ENCODE measurements around the gene RANBP17.
"Not testable (repeated sequence)": the region's sequence is repeated elsewhere in the genome, so short reads cannot be mapped to it uniquely, and the experiment has no call there.

RANBP17 gene

GRCh38 chr5:170945275-170945674 is 83.5 kb downstream of the RANBP17 start:
- no peaks in the 10 kb centered on the region for H3K79me2 ChIP-seq (ENCODE audit: control insufficient read depth, insufficient read depth, low read length)
- no peaks in the 10 kb centered on the region for H3K36me3 ChIP-seq (ENCODE audit: control insufficient read depth, insufficient read depth, low read length)
- H4K8ac ChIP-seq (ENCODE audit: low read depth, low read length), result no peak overlapping the region
- H2AK5ac ChIP-seq (ENCODE audit: low read length), result no peak overlapping the region
- H3K79me1 ChIP-seq (ENCODE audit: low read length), result no peaks in the 10 kb centered on the region
- H3K56ac ChIP-seq (ENCODE audit: low read length), result no peak overlapping the region
- no peak overlapping the region for H4K5ac ChIP-seq (ENCODE audit: low read length)
- no peak overlapping the region for H2BK15ac ChIP-seq (replicated peaks; ENCODE audit: low read depth)
- no peak overlapping the region for H2BK120ac ChIP-seq (ENCODE audit: low read depth, low read length)
- no peak overlapping the region for H3K4me2 ChIP-seq (ENCODE audit: low read length)
- no peak overlapping the region for H3K18ac ChIP-seq (ENCODE audit: low read length)
- no CpG with 5 or more reads among the region's 3 CpGs for WGBS (ENCODE audit: extremely low coverage, insufficient coverage, low lambda C conversion rate)
- no peak overlapping the region for H3K27ac ChIP-seq (ENCODE audit: low read depth, low read length)
- H2BK5ac ChIP-seq (ENCODE audit: low read length), result no peak overlapping the region
- DNase-seq, result no peak
- H3K4me3 ChIP-seq (ENCODE audit: low read length), result no peak overlapping the region
- no peak overlapping the region for H3K4ac ChIP-seq (ENCODE audit: low read depth, low read length)
- H3K27me3 ChIP-seq (ENCODE audit: insufficient read depth, low read length, poor library complexity), result no peaks in the 10 kb centered on the region
- no peak overlapping the region for H3K23ac ChIP-seq (ENCODE audit: low read length)
- H3K4me1 ChIP-seq (ENCODE audit: control insufficient read depth, low read depth, low read length), result peaks cover 1% of the 10 kb centered on the region
- no peak overlapping the region for H3K9ac ChIP-seq (ENCODE audit: low read length)

DNA sequence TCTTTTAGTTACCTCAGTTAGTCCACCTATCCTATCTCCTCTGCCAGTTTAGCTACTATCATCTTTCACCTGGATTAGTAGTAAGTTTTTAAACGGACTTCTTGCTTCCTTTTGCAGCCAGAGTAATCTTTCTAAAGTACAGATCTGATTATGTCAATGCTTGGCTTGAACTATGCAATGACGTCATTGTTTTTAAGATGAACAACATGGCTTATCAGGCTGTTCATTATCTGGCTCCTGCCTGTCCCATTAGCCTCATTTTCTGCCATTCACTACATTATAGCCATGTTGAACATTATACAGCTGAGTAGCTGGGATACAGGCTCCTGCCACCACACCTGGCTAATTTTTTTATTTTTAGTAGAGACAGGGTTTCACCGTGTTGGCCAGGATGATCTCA is 98.7 kb downstream of the RANBP17 start:
- H3K9ac ChIP-seq (ENCODE audit: low read length), result no peak overlapping the region
- H3K23ac ChIP-seq (ENCODE audit: low read length), result no peak overlapping the region
- H3K4me1 ChIP-seq (ENCODE audit: control insufficient read depth, low read depth, low read length), result no peaks in the 10 kb centered on the region
- no peak overlapping the region for H3K4me3 ChIP-seq (ENCODE audit: low read length)
- no peak overlapping the region for H2BK120ac ChIP-seq (ENCODE audit: low read depth, low read length)
- H3K36me3 ChIP-seq (ENCODE audit: control insufficient read depth, insufficient read depth, low read length), result no peaks in the 10 kb centered on the region
- no peak overlapping the region for H3K56ac ChIP-seq (ENCODE audit: low read length)
- H3K79me1 ChIP-seq (ENCODE audit: low read length), result no peaks in the 10 kb centered on the region
- no peak overlapping the region for H2BK15ac ChIP-seq (replicated peaks; ENCODE audit: low read depth)
- no peak for DNase-seq
- H3K18ac ChIP-seq (ENCODE audit: low read length), result no peak overlapping the region
- H3K27me3 ChIP-seq (ENCODE audit: insufficient read depth, low read length, poor library complexity), result no peaks in the 10 kb centered on the region
- H3K4me2 ChIP-seq (ENCODE audit: low read length), result no peak overlapping the region
- H3K27ac ChIP-seq (ENCODE audit: low read depth, low read length), result no peak overlapping the region
- no peak overlapping the region for H2AK5ac ChIP-seq (ENCODE audit: low read length)
- H4K5ac ChIP-seq (ENCODE audit: low read length), result no peak overlapping the region
- no peaks in the 10 kb centered on the region for H3K79me2 ChIP-seq (ENCODE audit: control insufficient read depth, insufficient read depth, low read length)
- no peak overlapping the region for H3K4ac ChIP-seq (ENCODE audit: low read depth, low read length)
- H4K8ac ChIP-seq (ENCODE audit: low read depth, low read length), result no peak overlapping the region
- no CpG with 5 or more reads among the region's 3 CpGs for WGBS (ENCODE audit: extremely low coverage, insufficient coverage, low lambda C conversion rate)
- H2BK5ac ChIP-seq (ENCODE audit: low read length), result no peak overlapping the region

- WGBS (ENCODE audit: extremely low coverage, insufficient coverage, low lambda C conversion rate), result no CpG with 5 or more reads among the region's 5 CpGs
- peak; percentile 34 for DNase-seq
- H3K56ac ChIP-seq (ENCODE audit: low read length), result no peak overlapping the region
- no peak overlapping the region for H2AK5ac ChIP-seq (ENCODE audit: low read length)
- H3K4me2 ChIP-seq (ENCODE audit: low read length), result no peak overlapping the region
- no peak overlapping the region for H3K9ac ChIP-seq (ENCODE audit: low read length)
- no peak overlapping the region for H2BK15ac ChIP-seq (replicated peaks; ENCODE audit: low read depth)
- no peak overlapping the region for H3K4ac ChIP-seq (ENCODE audit: low read depth, low read length)
- no peaks in the 10 kb centered on the region for H3K27me3 ChIP-seq (ENCODE audit: insufficient read depth, low read length, poor library complexity)
- no peaks in the 10 kb centered on the region for H3K4me1 ChIP-seq (ENCODE audit: control insufficient read depth, low read depth, low read length)
- no peak overlapping the region for H4K5ac ChIP-seq (ENCODE audit: low read length)
- no peak overlapping the region for H4K8ac ChIP-seq (ENCODE audit: low read depth, low read length)
- H3K36me3 ChIP-seq (ENCODE audit: control insufficient read depth, insufficient read depth, low read length), result no peaks in the 10 kb centered on the region
- H3K27ac ChIP-seq (ENCODE audit: low read depth, low read length), result no peak overlapping the region
- no peaks in the 10 kb centered on the region for H3K79me1 ChIP-seq (ENCODE audit: low read length)
- H3K4me3 ChIP-seq (ENCODE audit: low read length), result no peak overlapping the region
- no peak overlapping the region for H3K18ac ChIP-seq (ENCODE audit: low read length)
- no peak overlapping the region for H3K23ac ChIP-seq (ENCODE audit: low read length)
- H2BK120ac ChIP-seq (ENCODE audit: low read depth, low read length), result no peak overlapping the region
- no peak overlapping the region for H2BK5ac ChIP-seq (ENCODE audit: low read length)
- H3K79me2 ChIP-seq (ENCODE audit: control insufficient read depth, insufficient read depth, low read length), result no peaks in the 10 kb centered on the region
Measured at GRCh38 chr5:170963521-170963920, 101.7 kb downstream of the RANBP17 start.

DNA sequence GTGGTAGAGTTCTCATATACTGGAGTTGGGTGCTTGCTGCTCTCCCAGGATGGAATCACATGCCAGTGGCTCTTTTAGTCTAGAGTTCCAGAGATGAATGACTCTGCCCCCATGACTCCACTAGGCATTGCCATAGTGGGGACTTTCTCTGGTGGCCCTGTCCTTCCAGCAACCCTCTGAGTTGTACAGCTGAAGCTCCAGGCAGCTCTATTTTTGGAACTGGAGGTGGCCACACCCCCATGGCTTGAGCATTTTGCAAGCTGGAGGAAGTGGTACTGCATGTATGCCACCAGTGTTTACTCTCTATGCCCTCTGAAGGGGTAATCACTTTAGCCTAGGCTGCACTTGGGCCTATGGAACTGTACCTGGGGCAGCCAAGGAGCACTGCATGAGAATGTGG is 112.6 kb downstream of the RANBP17 start:
- Histone ChIP-seq H3K18ac (ENCODE audit: low read length) (no peak overlapping the region), H3K4ac (ENCODE audit: low read depth, low read length) (no peak overlapping the region), H3K79me2 (ENCODE audit: control insufficient read depth, insufficient read depth, low read length) (no peaks in the 10 kb centered on the region), H2AK5ac (ENCODE audit: low read length) (no peak overlapping the region), H2BK120ac (ENCODE audit: low read depth, low read length) (no peak overlapping the region), H3K4me1 (ENCODE audit: control insufficient read depth, low read depth, low read length) (no peaks in the 10 kb centered on the region), H4K5ac (ENCODE audit: low read length) (no peak overlapping the region), H3K79me1 (ENCODE audit: low read length) (no peaks in the 10 kb centered on the region), H4K8ac (ENCODE audit: low read depth, low read length) (no peak overlapping the region), H3K9ac (ENCODE audit: low read length) (no peak overlapping the region), H3K36me3 (ENCODE audit: control insufficient read depth, insufficient read depth, low read length) (no peaks in the 10 kb centered on the region), H3K23ac (ENCODE audit: low read length) (no peak overlapping the region), H2BK5ac (ENCODE audit: low read length) (no peak overlapping the region), H3K27ac (ENCODE audit: low read depth, low read length) (no peak overlapping the region), H3K27me3 (ENCODE audit: insufficient read depth, low read length, poor library complexity) (no peaks in the 10 kb centered on the region), H3K4me2 (ENCODE audit: low read length) (no peak overlapping the region), H3K4me3 (ENCODE audit: low read length) (no peak overlapping the region), H3K56ac (ENCODE audit: low read length) (no peak overlapping the region), H2BK15ac (replicated peaks; ENCODE audit: low read depth) (no peak overlapping the region)
- DNase-seq, result no peak

DNA sequence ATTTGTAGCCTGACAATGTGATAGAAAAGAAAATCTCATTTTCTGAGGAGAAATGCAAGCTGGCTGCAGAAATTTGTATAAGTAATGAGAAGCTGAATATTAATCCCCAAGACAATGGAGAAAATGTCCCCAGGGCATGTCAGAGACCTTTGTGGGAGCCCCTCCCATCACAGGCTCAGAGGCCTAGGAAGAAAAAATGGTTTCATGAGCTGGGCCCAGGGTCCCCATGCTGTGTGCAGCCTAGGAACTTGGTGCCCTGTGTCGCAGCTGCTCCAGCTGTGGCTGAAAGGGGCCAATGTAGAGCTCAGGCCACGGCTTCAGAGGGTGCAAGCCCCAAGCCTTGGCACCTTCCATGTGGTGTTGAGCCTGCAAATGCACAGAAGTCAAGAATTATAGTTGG is 118.4 kb downstream of the RANBP17 start:
- not testable (repeated sequence) for H3K4me3 ChIP-seq (ENCODE audit: low read length); H3K27me3 ChIP-seq (ENCODE audit: insufficient read depth, low read length, poor library complexity); H2BK5ac ChIP-seq (ENCODE audit: low read length); H4K8ac ChIP-seq (ENCODE audit: low read depth, low read length); H3K56ac ChIP-seq (ENCODE audit: low read length); H3K79me2 ChIP-seq (ENCODE audit: control insufficient read depth, insufficient read depth, low read length); H3K27ac ChIP-seq (ENCODE audit: low read depth, low read length); H2BK15ac ChIP-seq (replicated peaks; ENCODE audit: low read depth); H3K79me1 ChIP-seq (ENCODE audit: low read length); H4K5ac ChIP-seq (ENCODE audit: low read length); H3K4me1 ChIP-seq (ENCODE audit: control insufficient read depth, low read depth, low read length); H3K18ac ChIP-seq (ENCODE audit: low read length); H2AK5ac ChIP-seq (ENCODE audit: low read length); H3K23ac ChIP-seq (ENCODE audit: low read length); DNase-seq; H3K36me3 ChIP-seq (ENCODE audit: control insufficient read depth, insufficient read depth, low read length); H3K9ac ChIP-seq (ENCODE audit: low read length); H3K4ac ChIP-seq (ENCODE audit: low read depth, low read length); H3K4me2 ChIP-seq (ENCODE audit: low read length); H2BK120ac ChIP-seq (ENCODE audit: low read depth, low read length)
- no CpG with 5 or more reads among the region's 2 CpGs for WGBS (ENCODE audit: extremely low coverage, insufficient coverage, low lambda C conversion rate)

- Histone ChIP-seq H2AK5ac (ENCODE audit: low read length) (no peak overlapping the region), H3K4me3 (ENCODE audit: low read length) (no peak overlapping the region), H2BK120ac (ENCODE audit: low read depth, low read length) (no peak overlapping the region), H4K5ac (ENCODE audit: low read length) (no peak overlapping the region), H3K4me1 (ENCODE audit: control insufficient read depth, low read depth, low read length) (no peaks in the 10 kb centered on the region), H3K36me3 (ENCODE audit: control insufficient read depth, insufficient read depth, low read length) (no peaks in the 10 kb centered on the region), H3K27me3 (ENCODE audit: insufficient read depth, low read length, poor library complexity) (no peaks in the 10 kb centered on the region), H3K18ac (ENCODE audit: low read length) (no peak overlapping the region), H3K23ac (ENCODE audit: low read length) (no peak overlapping the region), H2BK5ac (ENCODE audit: low read length) (no peak overlapping the region), H4K8ac (ENCODE audit: low read depth, low read length) (no peak overlapping the region), H3K4me2 (ENCODE audit: low read length) (no peak overlapping the region), H3K79me1 (ENCODE audit: low read length) (no peaks in the 10 kb centered on the region), H3K27ac (ENCODE audit: low read depth, low read length) (no peak overlapping the region), H2BK15ac (replicated peaks; ENCODE audit: low read depth) (no peak overlapping the region), H3K4ac (ENCODE audit: low read depth, low read length) (no peak overlapping the region), H3K9ac (ENCODE audit: low read length) (no peak overlapping the region), H3K79me2 (ENCODE audit: control insufficient read depth, insufficient read depth, low read length) (no peaks in the 10 kb centered on the region), H3K56ac (ENCODE audit: low read length) (no peak overlapping the region)
- no CpG with 5 or more reads among the region's 1 CpG for WGBS (ENCODE audit: extremely low coverage, insufficient coverage, low lambda C conversion rate)
- DNase-seq, result no peak
Measured at GRCh38 chr5:170985486-170985885, 123.7 kb downstream of the RANBP17 start.
